Sigmoid colon (tissue), 7 donors: ENCODE measurements around the gene LAMA3. TPM values are rescaled to one million over a fixed set of nuclear protein-coding genes. Genes with fewer than 3 reads are reported as not detected.

Source experiments
- DNase-seq: peaks from one replicate; pipeline ENCODE4 v3.0.0-alpha.2; 2019
- H3K27ac ChIP-seq, 4 donors: fragments of 200-600 bp; sonication (generic); one replicate each; pipeline ENCODE4 v1.5.1; 2016 to 2019; ENCODE audit warnings: mild to moderate bottlenecking in 1 of 4
- H3K27me3 ChIP-seq, 3 donors: fragments of 200-600 bp; sonication (generic); one replicate each; pipeline ENCODE4 v1.5.1; 2019; ENCODE audit warnings: mild to moderate bottlenecking in 1 of 3
- H3K36me3 ChIP-seq, 4 donors: fragments of 200-600 bp; sonication (generic); one replicate each; pipeline ENCODE4 v1.5.1; 2016 to 2019
- H3K4me1 ChIP-seq, 4 donors: fragments of 200-600 bp; sonication (generic); one replicate each; pipeline ENCODE4 v1.5.1; 2017 to 2019
- H3K4me3 ChIP-seq, 4 donors: fragments of 200-600 bp; sonication (generic); one replicate each; pipeline ENCODE4 v1.5.1; 2017 to 2019; ENCODE audit warnings: mild to moderate bottlenecking in 2 of 4, moderate library complexity in 1 of 4
- H3K9me3 ChIP-seq, 4 donors: fragments of 200-600 bp in 3 of 4; sonication (generic) in 3 of 4; one replicate each; pipeline versions ENCODE4 v1.5.1 to v1.6.1; 2013 to 2019
- EP300 ChIP-seq, 4 donors: sonication (generic); formaldehyde crosslinking; IDR thresholded peaks; one replicate each; pipeline ENCODE4 v1.6.1; 2017; ENCODE audit warnings: antibody characterized with exemption in 4 of 4
- POLR2A ChIP-seq, 2 donors: fragments of 450-650 bp; IDR thresholded peaks; one replicate each; pipeline ENCODE4 v1.6.1; 2016; ENCODE audit warnings: antibody characterized with exemption in 2 of 2, mild to moderate bottlenecking in 2 of 2, moderate library complexity in 2 of 2
- POLR2AphosphoS5 ChIP-seq, 4 donors: sonication (generic); formaldehyde crosslinking; IDR thresholded peaks; one replicate each; pipeline ENCODE4 v1.6.1; 2017; ENCODE audit warnings: antibody characterized with exemption in 4 of 4
- WGBS, 2 donors: extraction: QIAGEN DNeasy Blood & Tissue Kit; methylation state at CpG; one replicate each; pipeline ENCODE4 v1.1.7; 2013; 5-methylcytosine and 5-hydroxymethylcytosine counted together
- intact Hi-C: fragments of 100-400 bp; cut with DNase I; formaldehyde crosslinking; loops from one replicate; pipeline ENCODE4 v1.15.1; 2023
- polyA plus RNA-seq, 3 donors: library from polyadenylated mRNA; stranded (reverse); fragments of 200-250 nt; gene quantifications; one replicate each; pipeline ENCODE4 v1.2.3, GENCODE V29; 2013
- total RNA-seq, 4 donors: library from RNA; depleted of rRNA; stranded (reverse); fragments of >200 nt; gene quantifications; one replicate each; pipeline ENCODE4 v1.1.0, GENCODE V29; 2016
- TF ChIP-seq, protein P1 (sequence below), 4 experiments: fragments of 450-650 bp in 3 of 4; fragments of 200-600 bp in 1 of 4; IDR thresholded peaks; one replicate each; pipeline ENCODE4 v1.5.1; 2016 to 2019; ENCODE audit warnings: antibody characterized with exemption in 4 of 4, mild to moderate bottlenecking in 3 of 4, moderate library complexity in 2 of 4
- donor health status: healthy with polysubstance abuse.
- donor health status: Bipolar disorder and iron deficiency.
- donor health status: healthy.

Gene LAMA3
- total and polyA plus RNA-seq, 7 donors: 6.0 to 19.9 (median 14.1) TPM

GRCh38 chr18:23900994-23901393 lies 211.7 kb downstream of the LAMA3 start:
- no peak for DNase-seq
- no peaks in the 10 kb centered on the region for H3K36me3 ChIP-seq
- H3K27ac ChIP-seq: no peak overlapping the region
- no peak for TF ChIP-seq POLR2AphosphoS5 (IDR thresholded peaks at IDR 0.05)
- no peak for TF ChIP-seq POLR2A (IDR thresholded peaks at IDR 0.05)
- TF ChIP-seq EP300 (IDR thresholded peaks at IDR 0.05): no peak
- TF ChIP-seq, protein P1, sequence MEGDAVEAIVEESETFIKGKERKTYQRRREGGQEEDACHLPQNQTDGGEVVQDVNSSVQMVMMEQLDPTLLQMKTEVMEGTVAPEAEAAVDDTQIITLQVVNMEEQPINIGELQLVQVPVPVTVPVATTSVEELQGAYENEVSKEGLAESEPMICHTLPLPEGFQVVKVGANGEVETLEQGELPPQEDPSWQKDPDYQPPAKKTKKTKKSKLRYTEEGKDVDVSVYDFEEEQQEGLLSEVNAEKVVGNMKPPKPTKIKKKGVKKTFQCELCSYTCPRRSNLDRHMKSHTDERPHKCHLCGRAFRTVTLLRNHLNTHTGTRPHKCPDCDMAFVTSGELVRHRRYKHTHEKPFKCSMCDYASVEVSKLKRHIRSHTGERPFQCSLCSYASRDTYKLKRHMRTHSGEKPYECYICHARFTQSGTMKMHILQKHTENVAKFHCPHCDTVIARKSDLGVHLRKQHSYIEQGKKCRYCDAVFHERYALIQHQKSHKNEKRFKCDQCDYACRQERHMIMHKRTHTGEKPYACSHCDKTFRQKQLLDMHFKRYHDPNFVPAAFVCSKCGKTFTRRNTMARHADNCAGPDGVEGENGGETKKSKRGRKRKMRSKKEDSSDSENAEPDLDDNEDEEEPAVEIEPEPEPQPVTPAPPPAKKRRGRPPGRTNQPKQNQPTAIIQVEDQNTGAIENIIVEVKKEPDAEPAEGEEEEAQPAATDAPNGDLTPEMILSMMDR (IDR thresholded peaks at IDR 0.05): no peak
- no peak overlapping the region for H3K4me3 ChIP-seq
- 40 to 78% methylated on average over 8 of the region's 8 CpGs for WGBS, 2 donors
- intact Hi-C loops: no loop called here
- no peaks in the 10 kb centered on the region for H3K4me1 ChIP-seq
- H3K9me3 ChIP-seq: no peaks in the 10 kb centered on the region
- H3K27me3 ChIP-seq: no peaks in the 10 kb centered on the region

GRCh38 chr18:23902396-23902795 lies 213.1 kb downstream of the LAMA3 start:
- Histone ChIP-seq H3K4me1 (no peaks in the 10 kb centered on the region), H3K27me3 (no peaks in the 10 kb centered on the region), H3K27ac (no peak overlapping the region), H3K9me3 (no peaks in the 10 kb centered on the region), H3K4me3 (no peak overlapping the region), H3K36me3 (no peaks in the 10 kb centered on the region)
- DNase-seq: no peak
- TF ChIP-seq POLR2AphosphoS5 (IDR thresholded peaks at IDR 0.05) (no peak), EP300 (IDR thresholded peaks at IDR 0.05) (no peak), POLR2A (IDR thresholded peaks at IDR 0.05) (no peak)
- TF ChIP-seq, protein P1 (IDR thresholded peaks at IDR 0.05): no peak
- 31 to 85% methylated on average over 2 of the region's 2 CpGs for WGBS, 2 donors
- intact Hi-C loops: no loop called here

GRCh38 chr18:23903971-23904370 lies 214.7 kb downstream of the LAMA3 start:
- intact Hi-C loops: no loop called here
- DNase-seq: no peak
- 87 to 92% methylated on average over 7 of the region's 7 CpGs for WGBS, 2 donors
- TF ChIP-seq POLR2A (IDR thresholded peaks at IDR 0.05): no peak
- TF ChIP-seq POLR2AphosphoS5 (IDR thresholded peaks at IDR 0.05): no peak
- TF ChIP-seq, protein P1 (IDR thresholded peaks at IDR 0.05): no peak
- no peak for TF ChIP-seq EP300 (IDR thresholded peaks at IDR 0.05)
- H3K4me3 ChIP-seq: no peak overlapping the region
- H3K27ac ChIP-seq: no peak overlapping the region
- H3K36me3 ChIP-seq: no peaks in the 10 kb centered on the region
- no peaks in the 10 kb centered on the region for H3K4me1 ChIP-seq
- H3K27me3 ChIP-seq: no peaks in the 10 kb centered on the region
- no peaks in the 10 kb centered on the region for H3K9me3 ChIP-seq

DNA sequence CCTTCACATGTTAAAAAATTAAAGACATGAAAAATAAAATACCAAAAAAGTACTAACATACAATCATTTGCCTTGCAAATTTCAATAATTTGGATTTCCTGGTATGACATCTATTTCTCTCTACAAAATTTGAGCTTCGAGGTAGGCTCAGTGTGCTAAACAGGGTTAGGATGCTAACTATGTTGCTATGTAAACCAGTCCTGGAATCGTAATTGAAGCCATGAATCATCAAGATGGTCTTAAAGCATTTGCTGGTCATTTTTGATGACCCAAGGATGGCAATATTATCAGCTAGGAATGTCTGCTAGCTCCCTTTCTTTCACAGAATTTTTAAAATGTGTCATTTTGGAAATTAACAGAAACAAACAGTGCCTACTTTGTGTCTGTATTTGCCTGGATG lies 217.4 kb downstream of the LAMA3 start:
- intact Hi-C loops: no loop called here
- no peak overlapping the region for H3K27ac ChIP-seq
- no peaks in the 10 kb centered on the region for H3K36me3 ChIP-seq
- H3K9me3 ChIP-seq: no peaks in the 10 kb centered on the region
- no peaks in the 10 kb centered on the region for H3K27me3 ChIP-seq
- DNase-seq: no peak
- TF ChIP-seq POLR2A (IDR thresholded peaks at IDR 0.05) (no peak), EP300 (IDR thresholded peaks at IDR 0.05) (no peak), POLR2AphosphoS5 (IDR thresholded peaks at IDR 0.05) (no peak)
- TF ChIP-seq, protein P1 (IDR thresholded peaks at IDR 0.05): no peak
- H3K4me1 ChIP-seq: no peaks in the 10 kb centered on the region
- WGBS, 2 donors: 87 to 88% methylated on average over 2 of the region's 2 CpGs
- H3K4me3 ChIP-seq: no peak overlapping the region

- Histone ChIP-seq H3K4me3 (no peak overlapping the region), H3K9me3 (no peaks in the 10 kb centered on the region), H3K36me3 (no peaks in the 10 kb centered on the region), H3K27me3 (no peaks in the 10 kb centered on the region), H3K4me1 (no peaks in the 10 kb centered on the region), H3K27ac (no peak overlapping the region)
- intact Hi-C loops: no loop called here
- WGBS, 2 donors: 97% methylated on average over 3 of the region's 3 CpGs
- no peak for DNase-seq
- TF ChIP-seq POLR2A (IDR thresholded peaks at IDR 0.05) (no peak), EP300 (IDR thresholded peaks at IDR 0.05) (no peak), POLR2AphosphoS5 (IDR thresholded peaks at IDR 0.05) (no peak)
- TF ChIP-seq, protein P1 (IDR thresholded peaks at IDR 0.05): no peak
Measured at GRCh38 chr18:23908827-23909226, 219.6 kb downstream of the LAMA3 start.
